Mammary epithelial cell (primary cell): Measurements from ENCODE around the gene PROK2.

Experiments used
- EZH2 ChIP-seq: IDR thresholded peaks from 2 replicates; pipeline ENCODE4 v1.6.1; 2012; ENCODE audit warnings: low read length, inconsistent platforms, borderline replicate concordance
- TF ChIP-seq, protein P1 (sequence below), 2 donors: IDR thresholded peaks in 1 of 2; conservative IDR thresholded peaks in 1 of 2; 2 replicates each; pipeline ENCODE4 v1.5.1; 2011 to 2012; ENCODE audit warnings: inconsistent platforms in 2 of 2, low read length in 2 of 2, mild to moderate bottlenecking in 2 of 2, control low read depth in 1 of 2, low read depth in 1 of 2; ENCODE audit not compliant: insufficient read depth in 1 of 2; ENCODE audit errors: extremely low read depth in 1 of 2

DNA sequence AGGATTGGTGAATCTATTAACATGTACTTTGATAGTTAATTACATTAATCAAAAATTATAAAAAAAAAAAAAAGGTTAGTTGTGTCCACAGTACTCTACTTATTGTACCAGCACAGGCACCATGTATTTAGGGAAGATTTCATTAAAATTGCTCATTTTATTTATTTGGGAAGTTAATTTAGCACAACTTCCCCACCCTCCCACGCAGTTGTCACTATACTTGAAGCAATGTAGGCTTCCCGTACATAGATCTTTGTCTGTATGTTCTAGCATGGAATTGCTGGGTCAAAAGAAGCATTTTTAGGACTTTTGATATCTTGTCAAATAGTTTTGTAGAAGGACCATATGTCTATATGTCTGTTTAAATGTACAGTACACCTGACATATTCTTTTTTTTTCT, 26.9 kb downstream of the PROK2 start:
- TF ChIP-seq, protein P1, sequence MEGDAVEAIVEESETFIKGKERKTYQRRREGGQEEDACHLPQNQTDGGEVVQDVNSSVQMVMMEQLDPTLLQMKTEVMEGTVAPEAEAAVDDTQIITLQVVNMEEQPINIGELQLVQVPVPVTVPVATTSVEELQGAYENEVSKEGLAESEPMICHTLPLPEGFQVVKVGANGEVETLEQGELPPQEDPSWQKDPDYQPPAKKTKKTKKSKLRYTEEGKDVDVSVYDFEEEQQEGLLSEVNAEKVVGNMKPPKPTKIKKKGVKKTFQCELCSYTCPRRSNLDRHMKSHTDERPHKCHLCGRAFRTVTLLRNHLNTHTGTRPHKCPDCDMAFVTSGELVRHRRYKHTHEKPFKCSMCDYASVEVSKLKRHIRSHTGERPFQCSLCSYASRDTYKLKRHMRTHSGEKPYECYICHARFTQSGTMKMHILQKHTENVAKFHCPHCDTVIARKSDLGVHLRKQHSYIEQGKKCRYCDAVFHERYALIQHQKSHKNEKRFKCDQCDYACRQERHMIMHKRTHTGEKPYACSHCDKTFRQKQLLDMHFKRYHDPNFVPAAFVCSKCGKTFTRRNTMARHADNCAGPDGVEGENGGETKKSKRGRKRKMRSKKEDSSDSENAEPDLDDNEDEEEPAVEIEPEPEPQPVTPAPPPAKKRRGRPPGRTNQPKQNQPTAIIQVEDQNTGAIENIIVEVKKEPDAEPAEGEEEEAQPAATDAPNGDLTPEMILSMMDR (conservative IDR thresholded peaks at IDR 0.05 in 1 of 2, IDR thresholded peaks at IDR 0.05 in 1 of 2; ENCODE audit: extremely low read depth in 1 of 2, insufficient read depth in 1 of 2, low read depth in 1 of 2, low read length in 2 of 2): no peak
- TF ChIP-seq EZH2: no peak
